Glomerular endothelial cell (primary cell): ENCODE data around the gene SNAP91. TPM values are rescaled to one million over a fixed set of nuclear protein-coding genes. Genes with fewer than 3 reads are reported as not detected.
"Not testable (repeated sequence)": the region's sequence is repeated elsewhere in the genome, so short reads cannot be mapped to it uniquely, and the experiment has no call there.

Experiments
- DNase-seq: peaks from one replicate; pipeline ENCODE4 v3.0.0-alpha.2; 2011; ENCODE audit warnings: low read depth, low spot score; ENCODE audit errors: extremely low read depth
- total RNA-seq: library from RNA; depleted of rRNA; stranded (reverse); fragments of >200 nt; gene quantifications from 2 replicates; pipeline ENCODE4 v1.2.3, GENCODE V29; 2015

The SNAP91 gene
- total RNA-seq = 0.23 TPM in 1 of 2 replicates, not detected in the other

GRCh38 chr6:83708970-83709747 is at the start of gene SNAP91:
SNAP91 (minus strand) TSS chr6:83709101; CDS start chr6:83707927, 1,174 bp downstream.
- no peak for DNase-seq

GRCh38 chr6:83758533-83758932 is 49.6 kb upstream of the SNAP91 start:
- DNase-seq = no peak

- no peak for DNase-seq
These were observed 48.1 kb upstream of the SNAP91 start for GRCh38 chr6:83757021-83757420.

- no peak for DNase-seq
These were observed 47.7 kb upstream of the SNAP91 start for GRCh38 chr6:83756565-83756964.

- not testable (repeated sequence) for DNase-seq
These were observed 43.5 kb upstream of the SNAP91 start for GRCh38 chr6:83752375-83752774.

GRCh38 chr6:83741089-83741488 is 32.2 kb upstream of the SNAP91 start:
- DNase-seq = no peak

GRCh38 chr6:83735461-83735860 is 26.6 kb upstream of the SNAP91 start:
- DNase-seq = no peak

GRCh38 chr6:83729871-83730270 is 21.0 kb upstream of the SNAP91 start:
- no peak for DNase-seq

- DNase-seq = no peak
These were observed 14.0 kb upstream of the SNAP91 start for GRCh38 chr6:83722876-83723275.

GRCh38 chr6:83717809-83718208 is 8.9 kb upstream of the SNAP91 start:
- DNase-seq = no peak

- no peak for DNase-seq
These were observed 3.1 kb upstream of the SNAP91 start for GRCh38 chr6:83711958-83712357.

- DNase-seq = no peak
These were observed 798 bp upstream of the SNAP91 start for GRCh38 chr6:83709748-83710050.

- no peak for DNase-seq
These were observed 343 bp downstream of the SNAP91 start for GRCh38 chr6:83708546-83708969.

GRCh38 chr6:83707829-83708545 is 914 bp downstream of the SNAP91 start:
- DNase-seq = no peak

GRCh38 chr6:83702749-83703148 is 6.2 kb downstream of the SNAP91 start:
- no peak for DNase-seq

- DNase-seq = no peak
These were observed 6.8 kb downstream of the SNAP91 start for GRCh38 chr6:83702077-83702476.

GRCh38 chr6:83696674-83697073 is 12.2 kb downstream of the SNAP91 start:
- DNase-seq = peak; percentile 29

GRCh38 chr6:83685481-83685880 is 23.4 kb downstream of the SNAP91 start:
- no peak for DNase-seq

GRCh38 chr6:83677791-83678190 is 31.1 kb downstream of the SNAP91 start:
- no peak for DNase-seq

- DNase-seq = no peak
These were observed 70.9 kb downstream of the SNAP91 start for GRCh38 chr6:83637953-83638352.

GRCh38 chr6:83636800-83637199 is 72.1 kb downstream of the SNAP91 start:
- no peak for DNase-seq

- DNase-seq = no peak
These were observed 75.3 kb downstream of the SNAP91 start for GRCh38 chr6:83633609-83634008.
